NCI-H2196 treated with DMSO at 0.1 percent for 48 hours (cell line): ENCODE results near the gene PLCB4.

Source experiments
- DNase-seq: peaks from one replicate; lab custom pipeline; 2025; ENCODE audit not compliant: unreplicated experiment; lab: John Stamatoyannopoulos, UW

Gene PLCB4

DNA sequence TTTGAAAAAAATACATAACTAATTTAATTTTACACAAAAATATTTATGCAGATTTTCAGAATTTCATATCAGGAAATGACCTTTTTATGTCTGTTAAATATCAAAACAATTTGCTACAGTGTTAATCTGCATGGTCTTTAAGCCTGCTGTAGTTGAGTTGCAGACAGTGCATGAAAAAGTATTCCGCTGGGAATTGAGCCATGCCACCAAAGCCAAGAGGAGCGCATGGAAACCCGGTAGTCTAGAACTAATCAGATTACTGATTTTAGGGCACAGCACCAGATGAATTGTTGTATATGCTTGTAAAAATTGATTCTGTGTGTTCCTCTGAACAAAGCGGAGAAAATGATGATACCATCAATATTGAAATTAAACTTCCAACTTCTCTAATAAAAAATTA lies 411.2 kb downstream of the PLCB4 start:
- no peak for DNase-seq

DNA sequence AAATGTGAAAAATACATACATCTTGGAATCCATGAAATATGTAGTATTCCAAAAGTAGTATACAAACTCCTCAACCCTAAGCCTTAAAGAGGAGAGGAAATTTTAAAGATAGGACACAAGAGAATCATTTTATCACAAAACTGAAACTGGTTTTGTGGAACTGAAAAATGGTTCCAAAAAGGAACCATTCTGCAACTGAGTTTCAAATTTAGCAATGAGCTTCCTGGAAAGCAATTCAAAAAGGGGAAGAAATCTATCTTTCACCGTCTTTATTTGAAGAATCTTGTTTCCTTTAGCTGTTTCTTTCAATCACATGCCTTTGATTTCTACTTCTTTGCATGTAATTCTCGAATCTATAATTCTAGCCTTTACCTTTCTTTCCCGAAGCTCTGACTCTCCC lies 413.3 kb downstream of the PLCB4 start:
- no peak for DNase-seq

DNA sequence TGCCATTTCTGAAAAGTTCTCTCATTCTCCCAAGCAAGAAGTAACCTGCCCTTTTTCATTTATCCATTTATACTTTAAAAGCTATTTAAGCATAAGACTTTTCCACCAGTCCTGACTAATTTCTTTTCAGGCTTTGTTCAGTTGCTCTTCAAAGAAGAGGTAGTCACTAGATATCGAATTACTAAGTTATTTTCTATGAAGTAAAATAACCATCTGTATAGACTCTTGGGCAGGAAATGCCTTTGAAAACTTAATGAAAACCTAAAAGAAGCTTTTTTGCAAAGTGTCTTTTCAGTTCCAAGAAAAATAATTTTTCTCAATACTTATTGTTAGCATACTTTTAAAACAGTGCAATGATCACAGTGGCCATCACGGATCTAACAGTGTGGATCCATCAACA lies 414.2 kb downstream of the PLCB4 start:
- DNase-seq: no peak

DNA sequence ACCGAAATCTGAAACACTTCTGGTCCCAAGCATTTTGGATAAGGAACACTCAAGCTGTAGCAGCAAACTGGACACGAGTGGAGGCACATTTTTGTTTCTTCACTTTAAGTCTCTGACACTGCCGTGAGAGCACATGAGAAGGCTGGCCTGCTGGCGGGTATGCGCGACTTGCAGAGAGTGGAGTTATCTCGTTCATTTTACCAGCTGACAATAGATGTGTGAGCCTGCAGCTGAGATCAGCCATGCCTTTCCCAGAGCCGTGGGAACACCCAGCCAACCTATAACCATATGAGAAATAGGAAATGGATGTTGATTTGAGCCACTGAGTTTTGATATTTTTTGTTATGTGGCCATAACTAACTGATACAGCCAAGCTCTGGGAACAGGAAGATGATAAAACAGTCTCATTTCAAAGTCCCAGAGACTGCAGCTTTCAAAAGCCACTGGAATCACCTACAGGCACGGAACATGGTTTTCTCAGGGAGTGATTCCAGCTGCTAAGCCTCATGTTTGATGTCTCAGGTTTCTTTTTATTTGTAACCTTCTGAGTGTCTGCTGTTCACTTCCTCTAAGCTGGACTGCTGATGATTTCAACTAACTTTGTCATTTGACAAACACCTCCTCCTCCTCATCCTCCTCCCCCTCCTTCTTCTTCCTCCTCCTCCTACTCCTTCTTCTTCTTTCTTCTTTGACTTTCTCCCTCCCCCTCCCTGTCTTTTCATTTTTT lies 416.9 kb downstream of the PLCB4 start:
- DNase-seq: no peak

DNA sequence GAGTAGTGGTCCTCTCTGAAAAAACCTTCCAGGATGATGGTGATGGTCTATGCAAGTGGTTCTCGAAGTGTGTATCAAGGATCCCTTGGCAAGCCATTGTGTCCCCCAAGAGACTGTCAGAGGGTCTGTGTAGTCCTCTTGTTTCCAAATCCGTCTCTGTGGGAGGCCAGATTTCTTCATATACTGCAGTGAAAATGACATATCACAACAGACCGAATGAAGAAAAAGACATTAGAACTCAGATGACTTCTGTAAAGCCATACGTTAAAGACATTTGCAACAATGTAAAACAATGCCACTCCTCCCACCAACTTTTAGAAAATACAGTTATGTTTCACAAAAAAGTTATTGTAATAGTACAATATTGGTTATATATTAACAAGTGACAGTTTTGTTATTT lies 418.3 kb downstream of the PLCB4 start:
- no peak for DNase-seq

DNA sequence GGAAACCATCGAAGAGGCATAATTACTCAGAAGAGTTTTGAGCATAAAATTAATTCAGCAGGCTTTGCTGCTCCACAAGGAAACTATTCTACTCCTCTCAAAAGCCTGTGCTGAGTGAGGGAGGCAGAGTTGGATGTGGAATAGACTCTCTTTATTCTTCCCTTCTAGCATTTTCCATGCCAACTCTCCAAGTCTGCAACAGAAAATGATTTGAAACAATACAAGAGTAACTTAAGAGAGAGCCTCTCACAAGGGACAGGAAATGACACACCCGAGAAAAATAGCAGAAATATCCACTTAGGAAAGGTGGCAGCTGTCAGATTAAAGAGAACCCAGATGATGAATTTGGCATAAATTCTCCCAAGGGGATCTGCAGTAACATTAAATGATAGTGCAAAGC lies 419.2 kb downstream of the PLCB4 start:
- DNase-seq: no peak

DNA sequence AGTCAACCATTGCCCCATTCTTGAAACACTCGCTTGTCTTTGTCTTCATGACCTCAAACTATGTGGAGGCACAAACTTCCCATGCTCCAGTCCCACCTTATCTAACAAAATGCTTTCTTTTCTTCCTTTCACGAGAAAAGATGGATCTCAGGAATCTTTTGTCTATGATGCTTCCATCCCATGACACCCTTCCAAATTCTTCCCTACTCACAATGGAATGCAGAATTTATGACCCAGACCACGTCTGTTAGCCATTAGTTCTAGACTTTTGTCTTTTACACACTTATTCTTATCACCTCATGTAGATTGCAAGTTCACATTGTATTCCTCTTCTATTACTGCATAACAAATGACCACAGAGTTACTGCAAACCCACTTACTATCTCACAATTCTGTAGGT lies 421.3 kb downstream of the PLCB4 start:
- DNase-seq: no peak

DNA sequence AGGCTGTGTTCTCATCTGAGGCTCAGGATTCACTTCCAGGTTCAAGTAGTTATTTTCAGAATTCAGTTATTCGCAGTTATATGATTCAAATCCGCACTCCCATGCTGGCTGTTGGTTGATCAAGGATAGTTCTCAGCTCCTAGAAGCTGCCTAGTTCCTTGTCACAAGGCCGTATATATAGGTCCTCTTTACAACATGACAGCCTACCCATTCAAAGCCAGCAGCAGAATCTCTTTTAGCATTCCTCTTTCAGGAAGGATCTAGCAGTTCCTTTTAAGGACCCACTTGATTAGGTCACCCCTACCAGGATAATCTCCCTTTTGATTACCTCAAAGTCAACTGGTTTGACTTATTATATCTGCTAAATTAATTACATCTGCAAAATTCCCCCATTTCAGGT lies 421.7 kb downstream of the PLCB4 start:
- no peak for DNase-seq

DNA sequence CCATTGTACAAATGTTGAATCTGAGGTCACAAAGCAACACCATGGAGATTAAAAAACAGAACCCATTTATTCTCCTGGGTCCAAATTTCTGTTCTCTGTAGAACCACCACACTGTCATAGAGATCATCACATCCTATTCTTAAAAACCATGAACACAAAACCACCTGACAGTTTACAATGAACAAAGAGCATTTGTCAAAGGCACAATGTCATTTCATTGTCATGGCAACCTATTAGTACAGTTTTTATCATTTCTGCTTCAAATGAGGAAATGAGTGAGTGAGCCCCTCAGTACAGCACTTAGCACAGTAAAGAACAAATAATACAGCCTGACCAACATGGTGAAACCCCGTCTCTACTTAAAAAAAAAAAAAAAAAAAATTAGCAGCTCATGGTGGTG lies 422.4 kb downstream of the PLCB4 start:
- no peak for DNase-seq

DNA sequence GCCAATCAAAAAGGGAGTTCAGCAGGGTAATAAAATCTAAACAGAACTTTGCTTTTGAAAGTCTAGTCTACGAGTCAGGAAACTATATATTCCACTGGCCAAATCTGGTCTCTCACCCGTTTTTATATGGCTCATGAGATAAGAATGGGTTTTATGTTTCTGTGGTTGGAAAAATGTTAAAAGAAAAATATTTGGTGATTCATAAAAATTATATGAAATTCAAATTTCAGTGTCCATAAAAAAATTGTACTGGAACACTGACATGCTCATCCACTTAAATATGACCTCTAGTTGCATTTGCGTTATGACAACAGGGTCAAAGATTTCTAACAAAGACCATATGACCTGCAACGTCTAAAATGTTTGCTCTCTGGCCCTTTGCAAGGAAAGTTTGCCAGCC lies 423.2 kb downstream of the PLCB4 start:
- no peak for DNase-seq

DNA sequence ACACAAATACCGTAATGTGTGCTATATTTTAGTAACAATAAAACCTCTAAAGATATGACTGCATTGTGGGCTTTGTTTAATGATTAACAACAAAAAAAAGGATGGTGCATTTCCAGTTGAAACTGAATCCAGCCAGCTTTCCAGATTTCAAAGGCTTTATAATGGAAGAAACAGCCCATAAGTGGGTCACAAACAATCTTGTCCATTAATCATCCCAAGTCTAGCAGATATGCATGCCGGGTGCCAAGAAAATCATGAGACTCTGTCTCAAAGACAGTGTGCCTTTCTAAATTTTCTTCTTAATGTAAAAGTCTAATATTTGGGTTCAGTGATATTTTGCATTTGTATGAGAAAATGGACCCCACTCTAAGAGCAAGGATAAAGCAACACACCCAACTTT lies 424.9 kb downstream of the PLCB4 start:
- no peak for DNase-seq

DNA sequence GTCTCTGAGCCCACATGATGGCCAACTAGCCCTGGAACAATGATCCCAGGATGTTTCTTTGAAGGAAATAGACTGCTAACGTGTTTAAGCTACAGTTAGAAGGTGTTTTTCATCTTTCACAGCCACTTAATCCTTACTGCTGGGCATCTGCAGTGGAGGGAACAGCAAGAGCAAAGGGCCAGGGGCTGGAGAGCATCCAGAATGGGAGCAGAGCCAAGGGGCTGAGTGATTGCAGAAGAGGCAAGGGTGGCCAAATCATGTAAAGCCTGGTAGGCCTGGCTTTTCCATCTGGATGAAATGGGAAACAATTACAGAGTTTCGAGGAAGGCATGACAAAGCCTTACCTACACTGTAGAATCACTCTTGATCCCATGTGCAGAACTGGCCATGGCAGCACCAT lies 426.8 kb downstream of the PLCB4 start:
- no peak for DNase-seq

DNA sequence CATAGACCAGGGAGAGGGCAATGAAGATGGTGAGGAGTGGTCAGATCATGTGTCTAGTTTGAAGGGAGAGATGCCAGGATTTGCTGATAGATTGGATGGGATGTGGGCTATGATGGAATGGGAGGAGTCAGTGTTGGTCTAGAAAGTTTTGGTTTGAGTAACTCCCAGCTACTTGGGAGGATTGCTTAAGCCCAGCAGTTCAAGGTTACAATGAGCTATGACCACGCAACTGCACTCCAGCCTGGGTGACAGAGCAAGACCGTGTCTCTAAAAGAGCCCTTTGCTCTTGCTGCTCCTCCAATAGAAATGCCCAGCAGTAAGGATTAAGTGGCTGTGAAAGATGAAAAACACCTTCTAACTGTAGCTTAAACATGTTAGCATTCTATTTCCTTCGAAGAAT lies 427.3 kb downstream of the PLCB4 start:
- DNase-seq: no peak

DNA sequence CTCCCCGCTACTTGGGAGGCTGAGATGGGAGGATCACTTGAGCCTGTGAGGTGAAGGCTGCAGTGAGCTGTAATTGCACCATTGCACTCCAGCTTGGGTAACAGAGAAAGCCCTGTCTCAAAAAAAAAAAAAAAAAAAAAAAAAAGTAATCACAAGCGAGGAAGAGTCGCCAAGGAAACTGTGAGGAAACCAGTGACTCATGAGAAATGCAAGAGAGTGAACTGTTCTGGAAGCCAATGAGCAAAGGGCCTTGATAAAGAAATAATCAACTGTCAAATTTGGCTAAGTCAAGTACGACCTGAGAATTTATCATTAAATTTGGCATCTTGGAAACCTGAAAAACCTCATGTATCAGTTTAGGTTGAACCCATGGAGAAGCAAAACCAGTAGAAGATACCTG lies 429.4 kb downstream of the PLCB4 start:
- no peak for DNase-seq

DNA sequence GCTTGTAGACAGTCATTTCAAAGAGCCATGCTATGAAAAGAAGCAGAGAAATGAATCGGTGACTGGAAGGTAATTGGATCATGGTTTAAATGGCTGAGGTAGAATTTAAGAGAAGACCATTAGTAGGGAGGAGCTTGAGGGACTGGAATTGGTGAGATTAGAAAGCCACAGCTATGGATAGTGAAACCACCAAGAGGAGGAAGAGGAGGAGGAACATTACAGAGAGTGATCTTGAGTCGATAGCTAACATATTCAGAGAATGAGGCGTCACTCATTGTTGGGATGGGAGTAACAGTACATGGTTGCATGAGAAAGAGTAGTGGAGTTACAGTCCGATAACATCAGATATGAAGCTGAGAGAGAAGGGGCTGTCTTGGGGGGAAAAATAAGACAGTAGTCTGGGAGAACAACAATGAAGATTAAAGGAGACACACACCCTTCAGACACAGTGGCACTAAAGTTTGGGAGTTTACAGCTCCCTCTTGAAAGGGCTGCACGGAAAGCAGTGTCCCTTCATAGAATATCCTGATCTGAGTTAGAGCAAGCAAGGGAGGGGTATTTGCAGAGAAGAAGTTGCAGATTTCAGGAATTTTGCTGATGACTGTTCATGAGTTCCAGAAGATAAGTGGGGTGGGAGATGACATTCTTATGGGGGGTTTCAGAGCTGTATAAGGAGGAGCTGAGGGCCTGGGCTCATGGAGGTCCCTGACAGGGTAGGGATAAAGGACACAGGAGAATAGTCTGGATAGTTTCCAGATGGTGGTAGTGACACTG lies 430.4 kb downstream of the PLCB4 start:
- no peak for DNase-seq

DNA sequence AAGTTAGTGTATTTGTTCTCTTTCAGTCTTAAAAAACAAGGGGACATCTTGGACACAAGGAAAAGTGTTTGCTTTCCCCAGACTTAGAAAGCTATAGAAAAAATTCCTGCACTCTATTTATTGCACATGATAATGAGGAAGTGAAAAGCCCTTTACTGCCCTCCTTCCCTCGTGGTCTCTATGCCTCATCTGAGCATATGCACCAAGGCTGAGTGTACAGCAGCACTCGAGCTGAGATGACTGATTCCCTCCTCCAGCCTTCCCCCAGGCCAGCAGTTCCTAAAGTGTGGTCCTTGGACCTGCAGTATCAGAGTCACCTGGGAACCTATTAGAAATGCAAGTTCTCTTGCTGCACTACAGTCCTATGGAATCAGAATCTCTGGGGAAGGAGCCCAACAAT lies 431.2 kb downstream of the PLCB4 start:
- no peak for DNase-seq

DNA sequence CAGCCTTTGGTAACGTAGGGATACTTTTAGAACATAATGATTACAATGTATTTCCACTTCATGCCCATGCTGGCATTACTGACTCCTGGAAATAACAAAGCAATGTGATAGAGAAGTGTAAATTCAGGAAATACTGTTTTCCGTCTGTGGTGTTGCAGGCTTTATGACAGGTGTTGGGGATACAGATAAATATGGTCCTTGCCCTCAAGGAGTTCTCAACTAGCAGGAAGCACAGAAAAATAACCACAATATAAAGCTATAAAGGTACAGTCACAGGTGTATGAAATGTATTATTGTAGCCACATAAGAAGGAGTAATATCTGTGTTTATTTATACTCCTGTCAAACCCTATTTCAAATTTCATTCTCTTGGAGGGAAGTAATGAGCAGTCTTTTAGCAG lies 432.6 kb downstream of the PLCB4 start:
- DNase-seq: no peak

DNA sequence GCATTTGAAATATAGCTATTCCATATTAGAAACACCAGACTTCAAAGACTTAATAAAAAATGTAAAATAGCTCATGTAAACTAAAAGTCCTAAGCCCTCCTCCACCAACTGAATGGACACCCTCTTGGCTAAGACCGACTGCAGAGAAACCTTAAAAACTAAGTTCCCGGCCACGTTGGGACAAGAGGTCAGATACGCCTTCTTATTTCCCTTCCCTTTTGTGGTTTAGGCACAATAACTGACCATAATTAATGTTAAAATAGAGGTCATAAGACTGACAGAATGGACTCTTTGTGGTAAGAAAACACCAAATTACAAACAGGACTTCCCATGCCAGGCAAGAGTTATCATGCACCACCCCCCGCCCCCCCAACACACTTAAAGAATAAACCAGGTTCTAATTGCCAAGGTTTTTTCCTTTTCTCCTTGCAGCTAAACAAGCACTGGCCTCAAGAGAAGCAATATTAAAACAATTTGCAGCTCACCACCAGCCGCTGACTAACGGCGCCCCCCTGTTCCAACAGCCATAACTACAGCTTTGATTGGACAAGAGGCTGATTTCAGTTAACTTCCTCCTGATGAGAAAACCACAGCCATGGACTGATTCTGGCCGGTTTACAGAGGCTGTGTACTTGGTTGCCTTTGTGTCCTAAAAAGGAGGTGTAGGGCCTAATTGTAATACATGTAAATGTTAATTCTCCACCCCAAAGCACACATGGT lies 434.8 kb downstream of the PLCB4 start:
- DNase-seq: no peak

DNA sequence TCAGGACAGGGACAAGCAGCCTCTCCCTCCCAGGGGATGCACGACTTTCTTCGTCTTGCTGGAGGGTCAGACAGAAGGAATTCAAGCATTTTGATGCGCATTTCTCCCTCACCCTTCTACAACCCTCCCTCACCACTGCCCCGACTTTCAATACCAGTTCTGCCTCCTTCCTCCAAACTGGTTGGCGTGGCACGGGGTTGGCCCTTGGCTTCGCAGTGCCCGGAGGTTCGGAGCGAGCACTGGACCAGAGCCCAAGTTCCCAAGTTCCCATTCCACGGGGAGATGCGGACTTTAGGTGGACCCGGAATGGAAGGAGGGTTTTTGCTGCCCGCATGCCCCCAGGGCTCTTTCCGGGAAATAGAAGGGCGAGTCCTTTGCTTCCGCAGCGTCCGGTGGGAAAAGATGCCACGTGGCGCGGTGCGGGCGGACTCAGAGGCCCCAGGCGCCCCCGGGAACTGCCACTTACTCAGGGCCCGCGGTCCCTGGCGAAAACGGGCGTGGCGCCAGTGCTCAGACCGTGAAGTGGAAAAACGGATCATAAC lies 437.5 kb downstream of the PLCB4 start:
- DNase-seq: no peak

DNA sequence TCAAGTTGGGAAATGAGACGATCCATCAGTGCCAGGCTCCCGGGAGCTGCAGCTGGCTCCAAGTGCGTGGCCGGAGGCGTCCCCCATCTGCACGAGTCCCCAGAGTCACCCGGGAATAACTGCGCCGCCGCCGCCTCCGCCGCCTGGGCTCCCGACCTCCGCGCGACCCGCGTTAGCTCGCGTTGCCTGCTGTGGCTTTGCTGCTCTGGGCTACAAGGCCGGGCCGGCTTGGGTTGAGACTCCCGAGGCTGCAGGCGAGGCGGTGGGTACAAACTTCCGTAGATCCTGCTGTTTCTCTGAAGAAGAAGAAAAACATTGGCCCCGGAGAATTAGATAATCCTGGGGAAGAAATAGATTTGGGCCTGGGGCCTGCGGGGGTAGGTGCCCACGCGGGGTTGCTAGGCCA lies 438.1 kb downstream of the PLCB4 start:
- DNase-seq: no peak

DNA sequence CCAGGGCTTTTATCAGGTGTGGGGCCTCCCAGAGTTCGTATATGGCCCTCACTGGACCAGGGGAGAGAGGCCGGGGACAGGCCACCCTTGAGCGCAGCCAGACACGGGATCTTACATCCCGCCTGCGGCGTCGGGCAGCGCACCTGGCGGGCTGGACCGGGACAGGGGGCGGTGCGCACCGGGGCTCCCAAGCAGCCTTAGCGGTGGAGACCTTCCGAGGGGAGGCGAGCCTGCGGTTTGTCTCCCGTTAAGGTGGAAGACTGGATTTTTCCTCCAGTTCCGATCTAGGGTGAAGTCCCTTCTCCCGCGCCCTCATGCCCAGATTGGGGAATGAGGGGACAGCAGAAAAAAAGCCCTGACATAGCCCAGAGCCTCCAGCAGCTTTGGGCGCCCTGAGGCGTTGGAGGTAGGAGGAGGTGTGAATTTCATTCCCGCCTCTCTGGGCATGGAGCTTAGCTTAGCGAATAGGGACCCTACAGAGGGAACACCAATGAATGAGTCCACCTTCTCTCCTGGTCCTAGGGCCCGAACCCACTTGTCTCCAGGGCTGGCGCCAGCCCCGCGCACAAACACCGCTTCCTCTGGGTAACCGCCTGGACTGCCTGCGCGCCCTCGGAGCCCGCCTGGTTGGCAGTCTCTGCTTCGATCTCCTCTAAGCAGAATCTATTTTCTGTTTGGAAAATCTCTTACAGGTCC lies 438.8 kb downstream of the PLCB4 start:
- DNase-seq: no peak
